Stimulated activated CD4-positive, alpha-beta T cell treated with anti-CD3 and anti-CD28 coated beads, TNF-alpha, amount 100 ng/mL, for 24 hours (primary cell): ENCODE results near the gene ELK4.

ENCODE experiments used
- DNase-seq, 3 experiments: peaks; one replicate each; pipeline ENCODE4 v3.0.0-alpha.2; 2020; ENCODE audit warnings: low read depth in 3 of 3

ELK4 gene

DNA sequence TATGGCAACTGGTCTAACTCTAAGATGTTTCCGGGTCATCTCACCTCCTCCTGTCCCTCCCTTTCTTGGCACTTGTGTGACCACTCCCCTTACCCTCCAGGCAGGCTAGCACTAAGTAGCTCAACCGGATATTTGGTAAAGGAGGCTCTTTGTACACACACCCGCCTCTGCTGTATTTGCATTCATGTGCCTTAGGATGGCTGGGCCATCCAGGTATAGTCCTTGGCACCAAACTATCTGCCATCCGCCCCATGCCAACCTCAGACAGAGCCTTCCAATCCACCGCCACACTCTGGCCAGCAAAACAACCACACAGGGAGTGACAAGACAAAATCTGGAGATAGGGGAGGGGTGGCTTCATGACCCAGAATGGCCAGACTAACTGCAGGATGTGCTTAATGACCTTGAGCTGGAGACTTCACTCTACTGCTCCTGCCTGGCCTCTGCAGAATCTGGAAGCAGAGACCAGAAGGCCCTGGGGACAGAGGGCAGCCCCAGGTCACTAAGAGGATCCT lies 67.8 kb downstream of the ELK4 start:
- DNase-seq: no peak

DNA sequence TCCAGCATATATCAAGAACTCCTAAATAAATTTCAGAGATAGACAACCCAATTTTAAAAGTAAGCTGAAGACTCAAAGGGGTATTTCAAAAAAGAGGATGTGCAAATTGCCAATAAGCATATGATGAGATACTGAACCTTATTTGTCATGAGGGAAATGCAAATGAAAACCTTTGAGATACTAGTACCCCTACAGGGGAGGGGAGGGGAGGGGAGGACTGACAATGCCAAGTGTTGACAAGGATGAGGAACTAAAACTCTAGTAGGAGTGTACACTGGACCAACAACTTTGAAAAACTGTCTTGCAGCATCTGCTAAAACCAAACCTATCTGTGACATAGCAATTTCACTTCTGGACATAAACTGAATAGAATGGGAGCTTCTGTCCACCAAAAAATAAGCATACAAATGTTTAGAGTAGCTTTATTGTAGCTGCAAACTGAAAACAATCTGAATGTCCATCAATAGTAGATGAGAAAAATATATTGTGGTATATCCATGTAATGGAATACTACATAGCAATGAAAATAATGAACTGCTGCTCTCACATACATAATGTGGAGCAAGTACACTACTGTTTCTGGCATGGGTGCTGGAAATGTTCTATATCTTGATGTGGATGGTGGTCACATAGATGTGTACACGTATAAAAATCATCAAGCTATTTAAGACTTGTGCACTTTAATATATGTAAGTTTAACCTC lies 70.2 kb downstream of the ELK4 start:
- no peak for DNase-seq
